Spleen (tissue), 11 donors: ENCODE data around the gene BARX2. TPM values are rescaled to one million over a fixed set of nuclear protein-coding genes. Genes with fewer than 3 reads are reported as not detected.

Experiments used
- DNase-seq: peaks from one replicate; pipeline ENCODE4 v3.0.0-alpha.2; 2020
- H3K27ac ChIP-seq, 8 donors: fragments of 200-600 bp; sonication (generic) in 7 of 8; 1 replicate in 4 of 8; 2 replicates in 4 of 8; pipeline versions ENCODE4 v1.5.0 to v1.8.0; 2016 to 2021; ENCODE audit warnings: inconsistent platforms in 4 of 8, mild to moderate bottlenecking in 4 of 8, moderate library complexity in 1 of 8
- H3K27me3 ChIP-seq, 7 donors: fragments of 200-600 bp; sonication (generic) in 6 of 7; replicated peaks in 1 of 7; 1 replicate in 4 of 7; 2 replicates in 3 of 7; pipeline versions ENCODE4 v1.5.0 to v1.8.0; 2016 to 2021; ENCODE audit warnings: inconsistent platforms in 3 of 7, mild to moderate bottlenecking in 1 of 7
- H3K36me3 ChIP-seq, 6 donors: fragments of 200-600 bp; sonication (generic) in 5 of 6; 1 replicate in 4 of 6; 2 replicates in 2 of 6; pipeline versions ENCODE4 v1.5.0 to v1.8.0; 2016 to 2021; ENCODE audit warnings: inconsistent platforms in 2 of 6
- H3K4me1 ChIP-seq, 6 donors: fragments of 200-600 bp; sonication (generic) in 5 of 6; 1 replicate in 3 of 6; 2 replicates in 3 of 6; pipeline versions ENCODE4 v1.5.0 to v1.8.0; 2016 to 2021; ENCODE audit warnings: inconsistent platforms in 3 of 6
- H3K4me3 ChIP-seq, 8 donors: fragments of 200-600 bp; sonication (generic) in 7 of 8; 1 replicate in 4 of 8; 2 replicates in 4 of 8; pipeline versions ENCODE4 v1.5.0 to v1.8.0; 2016 to 2021; ENCODE audit warnings: inconsistent platforms in 4 of 8, mild to moderate bottlenecking in 4 of 8, moderate library complexity in 2 of 8
- H3K9me3 ChIP-seq, 8 donors: fragments of 200-600 bp; sonication (generic) in 7 of 8; 1 replicate in 4 of 8; 2 replicates in 4 of 8; pipeline versions ENCODE4 v1.5.0 to v1.8.0; 2016 to 2021; ENCODE audit warnings: inconsistent platforms in 4 of 8
- POLR2A ChIP-seq, 3 donors: fragments of 450-650 bp; IDR thresholded peaks; one replicate each; pipeline ENCODE4 v1.5.1; 2017; ENCODE audit warnings: antibody characterized with exemption in 3 of 3, mild to moderate bottlenecking in 1 of 3
- POLR2AphosphoS5 ChIP-seq, 3 donors: sonication (generic); formaldehyde crosslinking; IDR thresholded peaks; one replicate each; pipeline ENCODE4 v1.5.1; 2017; ENCODE audit warnings: antibody characterized with exemption in 3 of 3
- WGBS, 5 donors: extraction: QIAGEN DNeasy Blood & Tissue Kit in 3 of 5; methylation state at CpG; one replicate each; pipeline versions ENCODE4 v1.1.5 to v1.1.7; 2013 to 2018; 5-methylcytosine and 5-hydroxymethylcytosine counted together
- intact Hi-C: fragments of 100-400 bp; cut with DNase I; formaldehyde crosslinking; loops from one replicate; pipeline ENCODE4 v1.15.0; 2023; ENCODE audit warnings: low total_unique reads
- polyA plus RNA-seq, 3 donors: library from polyadenylated mRNA; stranded (reverse); fragments of 200-250 nt; gene quantifications; one replicate each; pipeline ENCODE4 v1.2.1, GENCODE V29; 2013
- total RNA-seq, 7 donors: library from RNA; depleted of rRNA in 3 of 7; stranded (reverse); fragments of >200 nt in 3 of 7; fragmentation: NEBNext Ultra II Directional in 4 of 7; extraction: Animal tissue kit (Norgen Biotek cat#: 25700) in 4 of 7; gene quantifications; one replicate each; pipeline versions ENCODE4 v1.1.0 to v1.2.1, GENCODE V29; 2016 to 2021
- TF ChIP-seq, protein P1 (sequence below), 11 experiments: fragments of 200-600 bp in 7 of 11; fragments of 450-650 bp in 4 of 11; sonication (generic) in 4 of 11; IDR thresholded peaks in 8 of 11; conservative IDR thresholded peaks in 3 of 11; 1 replicate in 7 of 11; 2 replicates in 4 of 11; pipeline versions ENCODE4 v1.4.0 to v1.8.0; 2016 to 2021; ENCODE audit warnings: antibody characterized with exemption in 11 of 11, inconsistent platforms in 4 of 11, mild to moderate bottlenecking in 1 of 11
- donor health status: healthy with polysubstance abuse.
- donor health status: DM: no; HTN: no; CAD: no; lungs with moderate emphysema.
- donor health status: DM: no; HTN: no; CAD: no.
- donor health status: Bipolar disorder and iron deficiency.
- donor health status: healthy.
- donor health status: DM: no; HTN: no; CAD: no.
- donor health status: DM: yes; HTN: yes; CAD: no.

Gene BARX2
- total and polyA plus RNA-seq, 10 donors, result 0.03 to 0.06 (median 0.04) TPM; not detected in 7

DNA sequence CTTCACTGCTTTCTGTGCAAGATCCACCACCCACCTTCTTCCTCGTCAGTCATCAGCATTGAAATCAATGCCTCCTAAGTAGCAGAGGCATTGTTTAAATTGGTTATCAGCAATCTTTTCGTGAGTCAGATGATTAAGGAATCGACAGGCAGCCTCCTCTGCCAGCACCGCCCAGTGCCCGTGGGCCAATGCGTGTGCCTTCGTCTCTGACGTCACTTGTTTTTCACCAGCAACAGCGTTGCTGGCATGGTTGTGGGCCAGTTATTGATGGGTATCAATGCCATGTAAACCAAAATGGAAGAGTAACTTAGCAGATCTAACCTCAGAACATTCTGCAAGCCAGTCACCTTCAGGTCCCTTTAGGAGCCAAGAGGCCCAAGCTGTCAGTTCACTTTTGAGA, 69.6 kb downstream of the BARX2 start:
- no peak for DNase-seq
- Histone ChIP-seq H3K4me1 (no peaks in the 10 kb centered on the region), H3K4me3 (no peak overlapping the region)

DNA sequence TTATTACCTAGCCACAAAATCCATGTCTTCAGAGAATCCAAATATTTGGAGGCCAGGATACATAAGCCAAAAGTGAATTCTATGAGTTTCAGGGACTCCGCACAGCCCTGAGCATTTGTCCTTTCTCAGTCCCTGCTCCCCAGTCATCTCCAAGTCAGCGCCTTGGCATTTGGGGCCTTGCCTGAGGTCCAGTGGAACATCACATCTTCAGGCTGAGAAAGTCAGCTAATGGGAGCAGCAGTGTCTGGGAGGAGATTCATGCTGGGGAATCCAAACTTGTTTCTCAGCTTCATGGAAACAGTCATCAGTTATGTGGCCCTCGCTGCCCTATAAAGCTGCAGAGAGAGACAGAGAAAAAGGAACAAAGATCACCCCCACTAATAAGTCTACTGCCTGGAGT, 70.9 kb downstream of the BARX2 start:
- Histone ChIP-seq H3K4me1 (no peaks in the 10 kb centered on the region), H3K36me3 (no peaks in the 10 kb centered on the region), H3K4me3 (no peak overlapping the region), H3K27ac (no peak overlapping the region), H3K9me3 (peaks cover 0 to 19% (median 8%) of the 10 kb centered on the region in 8 donors), H3K27me3 (peaks cover 0 to 3% (median 0%) of the 10 kb centered on the region in 7 donors)
- TF ChIP-seq, protein P1, sequence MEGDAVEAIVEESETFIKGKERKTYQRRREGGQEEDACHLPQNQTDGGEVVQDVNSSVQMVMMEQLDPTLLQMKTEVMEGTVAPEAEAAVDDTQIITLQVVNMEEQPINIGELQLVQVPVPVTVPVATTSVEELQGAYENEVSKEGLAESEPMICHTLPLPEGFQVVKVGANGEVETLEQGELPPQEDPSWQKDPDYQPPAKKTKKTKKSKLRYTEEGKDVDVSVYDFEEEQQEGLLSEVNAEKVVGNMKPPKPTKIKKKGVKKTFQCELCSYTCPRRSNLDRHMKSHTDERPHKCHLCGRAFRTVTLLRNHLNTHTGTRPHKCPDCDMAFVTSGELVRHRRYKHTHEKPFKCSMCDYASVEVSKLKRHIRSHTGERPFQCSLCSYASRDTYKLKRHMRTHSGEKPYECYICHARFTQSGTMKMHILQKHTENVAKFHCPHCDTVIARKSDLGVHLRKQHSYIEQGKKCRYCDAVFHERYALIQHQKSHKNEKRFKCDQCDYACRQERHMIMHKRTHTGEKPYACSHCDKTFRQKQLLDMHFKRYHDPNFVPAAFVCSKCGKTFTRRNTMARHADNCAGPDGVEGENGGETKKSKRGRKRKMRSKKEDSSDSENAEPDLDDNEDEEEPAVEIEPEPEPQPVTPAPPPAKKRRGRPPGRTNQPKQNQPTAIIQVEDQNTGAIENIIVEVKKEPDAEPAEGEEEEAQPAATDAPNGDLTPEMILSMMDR (IDR thresholded peaks at IDR 0.05 in 8 of 11, conservative IDR thresholded peaks at IDR 0.05 in 3 of 11), result no peak
- TF ChIP-seq POLR2A (IDR thresholded peaks at IDR 0.05) (no peak), POLR2AphosphoS5 (IDR thresholded peaks at IDR 0.05) (no peak)
- intact Hi-C loops, result no loop called here
- no peak for DNase-seq
- WGBS, 5 donors, result 72 to 96% (median 90%) methylated on average over 3 of the region's 3 CpGs

More for the DNA sequence above, 69.6 kb downstream of the BARX2 start:
- intact Hi-C loops, result no loop called here
- H3K36me3 ChIP-seq, result no peaks in the 10 kb centered on the region
- TF ChIP-seq POLR2AphosphoS5 (IDR thresholded peaks at IDR 0.05) (no peak), POLR2A (IDR thresholded peaks at IDR 0.05) (no peak)
- TF ChIP-seq, protein P1 (IDR thresholded peaks at IDR 0.05 in 8 of 11, conservative IDR thresholded peaks at IDR 0.05 in 3 of 11), result no peak
- WGBS, 5 donors, result 88 to 94% (median 89%) methylated on average over 6 to 9 of the region's 9 CpGs
- H3K9me3 ChIP-seq, result peaks cover 0 to 19% (median 8%) of the 10 kb centered on the region in 8 donors
- H3K27me3 ChIP-seq, result no peaks in the 10 kb centered on the region
- H3K27ac ChIP-seq, result no peak overlapping the region

DNA sequence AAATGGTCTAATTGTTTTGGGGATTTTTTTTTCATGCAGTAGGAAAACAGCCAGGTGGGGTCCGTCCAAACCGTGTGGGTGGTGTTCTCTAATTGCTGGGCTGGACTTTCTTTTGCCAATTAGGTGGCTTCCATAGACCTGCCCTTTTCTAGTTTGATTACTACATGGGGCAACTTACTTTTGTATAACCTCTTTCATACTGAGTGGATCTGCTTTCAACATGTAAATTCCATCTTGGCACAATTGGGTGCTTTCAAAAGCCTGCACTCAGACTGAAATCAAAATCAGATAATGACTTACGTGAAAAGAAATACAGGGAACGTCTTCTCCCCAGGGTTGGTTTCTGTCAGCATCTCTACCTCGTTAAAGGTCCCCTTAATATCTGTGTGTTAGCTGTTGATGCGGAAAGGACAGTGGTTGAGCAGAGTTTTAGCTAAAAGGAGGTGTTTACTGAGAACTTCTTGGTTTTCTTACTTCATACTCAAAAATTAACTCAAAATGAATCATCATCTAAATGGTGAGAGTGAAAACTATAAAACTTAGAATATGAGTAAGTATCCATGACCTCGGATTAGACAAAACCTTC, 72.1 kb downstream of the BARX2 start:
- no peaks in the 10 kb centered on the region for H3K4me1 ChIP-seq
- WGBS, 5 donors, result 64 to 85% (median 75%) methylated on average over 7 of the region's 7 CpGs
- intact Hi-C loops, result no loop called here

DNA sequence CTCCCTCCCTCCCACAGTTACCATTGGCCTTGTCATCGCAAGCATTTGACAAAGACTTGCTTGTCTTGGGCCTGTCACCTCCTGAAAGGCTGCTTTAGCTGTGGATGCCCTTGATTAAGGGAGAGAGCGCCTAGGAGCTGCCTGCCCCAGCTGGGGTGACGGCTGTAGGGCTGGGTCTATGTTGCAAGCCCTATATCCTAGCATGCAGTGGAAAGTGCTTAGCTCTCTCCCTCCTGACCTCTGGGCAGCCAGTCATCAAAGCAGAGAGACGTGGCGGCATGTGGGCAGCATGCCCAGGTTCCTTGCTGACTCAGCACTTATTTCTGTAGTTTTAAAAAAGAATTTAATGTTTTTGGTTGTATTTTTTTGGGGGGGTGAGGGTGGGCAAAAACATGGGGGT, 75.9 kb downstream of the BARX2 start:
- Histone ChIP-seq H3K4me1 (no peaks in the 10 kb centered on the region), H3K9me3 (peaks cover 0 to 19% (median 8%) of the 10 kb centered on the region in 8 donors), H3K4me3 (no peak overlapping the region), H3K27ac (no peak overlapping the region), H3K27me3 (peaks cover 0 to 3% (median 0%) of the 10 kb centered on the region in 7 donors), H3K36me3 (no peaks in the 10 kb centered on the region)
- WGBS, 5 donors, result 63 to 69% (median 63%) methylated on average over 5 of the region's 5 CpGs
- intact Hi-C loops, result no loop called here
- TF ChIP-seq, protein P1 (IDR thresholded peaks at IDR 0.05 in 8 of 11, conservative IDR thresholded peaks at IDR 0.05 in 3 of 11), result no peak
- no peak for TF ChIP-seq POLR2A (IDR thresholded peaks at IDR 0.05)
- no peak for DNase-seq

More for the DNA sequence above, 72.1 kb downstream of the BARX2 start:
- Histone ChIP-seq H3K27ac (no peak overlapping the region), H3K27me3 (peaks cover 0 to 3% (median 0%) of the 10 kb centered on the region in 7 donors), H3K36me3 (no peaks in the 10 kb centered on the region), H3K4me3 (no peak overlapping the region), H3K9me3 (peaks cover 0 to 19% (median 8%) of the 10 kb centered on the region in 8 donors)
- no peak for DNase-seq
- TF ChIP-seq, protein P1 (IDR thresholded peaks at IDR 0.05 in 8 of 11, conservative IDR thresholded peaks at IDR 0.05 in 3 of 11), result no peak
- no peak for TF ChIP-seq POLR2AphosphoS5 (IDR thresholded peaks at IDR 0.05)
- no peak for TF ChIP-seq POLR2A (IDR thresholded peaks at IDR 0.05)
